ENCODE measurements around the gene PRORP. TPM values are rescaled to one million over a fixed set of nuclear protein-coding genes. Genes with fewer than 3 reads are reported as not detected.
A peak's percentile ranks its signal among the peaks of the same experiment; 100 is the strongest.

The PRORP gene
- total RNA-seq, 1 donor from 2014 or later, result 40.2 TPM

DNA sequence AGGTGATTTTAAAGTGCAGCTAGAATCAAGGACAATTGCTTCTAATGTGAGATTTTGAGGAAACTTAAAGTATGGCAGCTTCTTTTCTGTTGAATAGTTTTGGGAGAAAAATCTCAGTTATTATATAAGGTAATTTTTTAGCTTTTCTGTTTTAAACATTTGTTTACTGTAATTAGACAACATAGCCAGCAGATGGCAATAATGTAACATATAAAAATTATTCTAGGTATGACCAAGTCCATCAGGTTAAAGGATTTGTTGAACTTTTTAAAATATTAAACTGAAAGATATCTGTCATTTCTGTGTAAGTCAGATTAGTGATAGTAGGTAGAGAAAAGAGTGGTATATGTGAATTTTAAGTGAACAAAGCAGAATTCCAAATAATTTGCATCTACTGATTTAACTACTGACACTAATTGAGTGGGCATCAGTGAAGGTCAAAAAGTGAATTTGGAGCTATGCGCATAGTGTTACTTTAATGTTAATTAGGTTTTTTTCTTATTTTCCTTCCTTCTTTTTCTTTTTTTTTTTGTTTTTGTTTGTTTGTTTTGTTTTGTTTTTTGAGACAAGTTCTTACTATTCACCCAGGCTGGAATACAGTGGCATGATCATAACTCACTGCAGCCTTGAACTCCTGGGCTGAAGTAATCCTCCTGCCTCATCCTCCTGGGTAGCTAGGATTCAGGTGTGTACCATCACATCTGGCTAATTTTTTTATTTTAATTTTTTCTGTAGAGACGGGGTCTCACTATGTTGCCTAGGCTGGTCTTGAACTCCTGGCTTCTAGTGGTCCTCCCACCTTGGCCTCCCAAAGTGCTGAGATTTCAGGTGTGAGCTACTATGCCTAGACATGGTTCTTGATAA, 18.6 kb downstream of the PRORP start:
- TF ChIP-seq, protein P1, sequence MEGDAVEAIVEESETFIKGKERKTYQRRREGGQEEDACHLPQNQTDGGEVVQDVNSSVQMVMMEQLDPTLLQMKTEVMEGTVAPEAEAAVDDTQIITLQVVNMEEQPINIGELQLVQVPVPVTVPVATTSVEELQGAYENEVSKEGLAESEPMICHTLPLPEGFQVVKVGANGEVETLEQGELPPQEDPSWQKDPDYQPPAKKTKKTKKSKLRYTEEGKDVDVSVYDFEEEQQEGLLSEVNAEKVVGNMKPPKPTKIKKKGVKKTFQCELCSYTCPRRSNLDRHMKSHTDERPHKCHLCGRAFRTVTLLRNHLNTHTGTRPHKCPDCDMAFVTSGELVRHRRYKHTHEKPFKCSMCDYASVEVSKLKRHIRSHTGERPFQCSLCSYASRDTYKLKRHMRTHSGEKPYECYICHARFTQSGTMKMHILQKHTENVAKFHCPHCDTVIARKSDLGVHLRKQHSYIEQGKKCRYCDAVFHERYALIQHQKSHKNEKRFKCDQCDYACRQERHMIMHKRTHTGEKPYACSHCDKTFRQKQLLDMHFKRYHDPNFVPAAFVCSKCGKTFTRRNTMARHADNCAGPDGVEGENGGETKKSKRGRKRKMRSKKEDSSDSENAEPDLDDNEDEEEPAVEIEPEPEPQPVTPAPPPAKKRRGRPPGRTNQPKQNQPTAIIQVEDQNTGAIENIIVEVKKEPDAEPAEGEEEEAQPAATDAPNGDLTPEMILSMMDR (IDR thresholded peaks at IDR 0.05; ENCODE audit: unreplicated experiment), result no peak
- Mint-ChIP-seq H3K9me3 (ENCODE audit: low read depth) (no peaks in the 10 kb centered on the region), H3K36me3 (ENCODE audit: insufficient read depth) (peaks cover 2% of the 10 kb centered on the region), H3K4me1 (ENCODE audit: low read depth) (no peaks in the 10 kb centered on the region), H3K4me3 (ENCODE audit: low read depth) (no peak overlapping the region), H3K27ac (no peak overlapping the region), H3K27me3 (no peaks in the 10 kb centered on the region)
- no peak for DNase-seq (ENCODE audit: low spot score, unreplicated experiment)

DNA sequence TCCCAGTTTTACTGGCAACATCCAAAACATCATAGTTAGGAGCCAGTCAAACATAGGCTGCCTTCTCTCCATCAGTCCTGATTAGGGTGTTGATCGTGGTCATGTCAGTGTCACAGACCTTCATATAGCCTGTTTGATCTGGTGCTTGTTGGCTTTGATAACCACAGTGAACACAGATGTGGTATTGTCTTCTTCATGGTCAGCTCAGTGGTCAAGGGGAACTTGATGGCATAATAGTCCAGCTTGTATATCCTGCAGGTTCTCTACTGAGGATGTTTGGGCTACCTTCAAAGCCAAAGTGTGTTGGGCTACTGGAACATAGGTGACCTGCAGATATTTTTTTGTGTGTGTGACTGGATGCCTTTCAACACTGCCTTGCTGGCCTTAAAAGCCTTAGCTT, 21.7 kb downstream of the PRORP start:
- H3K9me3 Mint-ChIP-seq (ENCODE audit: low read depth), result no peaks in the 10 kb centered on the region
- H3K36me3 Mint-ChIP-seq (ENCODE audit: insufficient read depth), result peaks cover 7% of the 10 kb centered on the region
- TF ChIP-seq, protein P1 (IDR thresholded peaks at IDR 0.05; ENCODE audit: unreplicated experiment), result no peak

DNA sequence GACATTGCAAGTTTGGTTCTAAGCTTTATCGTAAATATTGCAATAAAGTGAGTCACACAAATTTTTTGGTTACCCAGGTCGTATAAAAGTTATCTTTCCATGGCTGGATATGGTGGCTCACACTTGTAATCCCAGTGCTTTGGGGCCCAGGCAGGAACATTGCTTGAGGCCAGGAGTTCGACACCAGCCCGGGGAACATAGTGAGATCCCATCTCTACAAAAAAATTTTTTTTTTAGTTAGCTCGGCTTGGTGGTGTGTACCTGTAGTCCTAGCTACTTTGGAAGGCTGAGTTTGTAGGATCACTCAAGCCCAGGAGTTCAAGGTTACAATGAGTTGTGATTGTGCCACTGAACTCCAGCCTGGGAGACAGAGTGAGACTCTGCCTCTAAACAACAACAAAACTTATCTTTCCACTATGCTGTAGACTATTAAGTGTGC, 24.4 kb downstream of the PRORP start:
- Mint-ChIP-seq H3K36me3 (ENCODE audit: insufficient read depth) (peaks cover 21% of the 10 kb centered on the region), H3K4me1 (ENCODE audit: low read depth) (peaks cover 1% of the 10 kb centered on the region), H3K27me3 (no peaks in the 10 kb centered on the region), H3K9me3 (ENCODE audit: low read depth) (no peaks in the 10 kb centered on the region), H3K4me3 (ENCODE audit: low read depth) (no peak overlapping the region), H3K27ac (no peak overlapping the region)
- DNase-seq (ENCODE audit: low spot score, unreplicated experiment), result no peak
- TF ChIP-seq, protein P1 (IDR thresholded peaks at IDR 0.05; ENCODE audit: unreplicated experiment), result no peak

More for the DNA sequence above, 21.7 kb downstream of the PRORP start:
- Mint-ChIP-seq H3K27ac (no peak overlapping the region), H3K27me3 (no peaks in the 10 kb centered on the region), H3K4me3 (ENCODE audit: low read depth) (no peak overlapping the region), H3K4me1 (ENCODE audit: low read depth) (no peaks in the 10 kb centered on the region)
- no peak for DNase-seq (ENCODE audit: low spot score, unreplicated experiment)

DNA sequence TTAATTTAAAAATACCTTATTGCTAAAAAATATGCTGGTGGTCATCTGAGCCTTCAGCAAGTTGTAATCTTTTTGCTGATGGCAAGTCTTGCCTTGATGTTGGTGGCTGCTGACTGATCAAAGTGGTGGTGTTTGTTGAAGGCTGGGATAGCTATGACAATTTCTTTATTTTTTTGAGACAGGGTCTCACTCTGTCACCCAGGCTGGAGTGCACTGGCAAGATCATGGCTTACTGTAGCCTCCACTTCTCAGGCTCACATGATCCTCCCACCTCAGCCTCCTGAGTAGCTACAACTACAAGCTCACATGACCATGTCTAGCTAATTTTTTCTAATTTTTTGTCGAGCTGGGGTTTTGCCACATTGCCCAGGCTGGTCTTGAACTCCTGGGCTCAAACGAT, 24.8 kb downstream of the PRORP start:
- TF ChIP-seq, protein P1 (IDR thresholded peaks at IDR 0.05; ENCODE audit: unreplicated experiment), result no peak
- DNase-seq (ENCODE audit: low spot score, unreplicated experiment), result no peak
- H3K9me3 Mint-ChIP-seq (ENCODE audit: low read depth), result no peaks in the 10 kb centered on the region
- H3K27ac Mint-ChIP-seq, result no peak overlapping the region
- peaks cover 24% of the 10 kb centered on the region for H3K36me3 Mint-ChIP-seq (ENCODE audit: insufficient read depth)
- no peaks in the 10 kb centered on the region for H3K27me3 Mint-ChIP-seq
- peaks cover 1% of the 10 kb centered on the region for H3K4me1 Mint-ChIP-seq (ENCODE audit: low read depth)
- H3K4me3 Mint-ChIP-seq (ENCODE audit: low read depth), result no peak overlapping the region

DNA sequence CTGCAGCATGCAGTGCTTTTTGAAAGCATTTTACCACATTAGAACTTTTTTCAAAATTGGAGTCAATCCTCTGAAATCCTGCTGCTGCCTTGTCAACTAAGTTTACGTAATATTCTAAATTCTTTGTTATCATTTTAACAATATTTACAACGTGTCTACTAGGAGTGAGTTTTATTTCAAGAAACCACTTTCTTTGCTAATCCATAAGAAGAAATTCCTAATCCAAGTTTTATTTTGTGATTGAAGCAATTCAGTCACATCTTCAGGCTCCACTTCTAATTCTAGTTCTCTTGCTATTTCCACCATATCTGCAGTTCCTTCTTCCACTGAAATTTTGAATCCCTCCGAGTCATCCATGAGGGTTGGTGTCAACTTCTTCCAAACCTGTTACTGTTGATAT, 25.4 kb downstream of the PRORP start:
- Mint-ChIP-seq H3K36me3 (ENCODE audit: insufficient read depth) (peaks cover 24% of the 10 kb centered on the region), H3K27me3 (no peaks in the 10 kb centered on the region), H3K4me1 (ENCODE audit: low read depth) (peaks cover 1% of the 10 kb centered on the region), H3K27ac (peak overlapping the region; percentile 1), H3K4me3 (ENCODE audit: low read depth) (no peak overlapping the region), H3K9me3 (ENCODE audit: low read depth) (no peaks in the 10 kb centered on the region)
- TF ChIP-seq, protein P1 (IDR thresholded peaks at IDR 0.05; ENCODE audit: unreplicated experiment), result no peak
- no peak for DNase-seq (ENCODE audit: low spot score, unreplicated experiment)
